Measurements from ENCODE around the gene HOXB4. TPM values are rescaled to one million over a fixed set of nuclear protein-coding genes. Genes with fewer than 3 reads are reported as not detected.

HOXB4 gene
- total RNA-seq, 1 experiment from 2014 or later = 11.3 TPM

- TF ChIP-seq REST (IDR thresholded peaks at IDR 0.05; ENCODE audit: low read depth) (no peak), RAD21 (IDR thresholded peaks at IDR 0.05; ENCODE audit: low read depth) (no peak), ZFX (IDR thresholded peaks at IDR 0.05) (no peak), SP1 (IDR thresholded peaks at IDR 0.05; ENCODE audit: low read depth) (no peak), ZBTB33 (IDR thresholded peaks at IDR 0.05; ENCODE audit: extremely low read depth, insufficient replicate concordance, low read length) (no peak), ZNF274 (IDR thresholded peaks at IDR 0.05; ENCODE audit: low read depth, low read length) (no peak), YY1 (IDR thresholded peaks at IDR 0.05; ENCODE audit: extremely low read depth, insufficient replicate concordance, low read depth, low read length) (no peak), CEBPB (IDR thresholded peaks at IDR 0.05; ENCODE audit: low read depth) (no peak)
These were observed 6.2 kb downstream of the HOXB4 start (continued) for GRCh38 chr17:48571826-48572417.
